Transverse colon (tissue), 4 donors: ENCODE measurements around the gene ZDHHC7. TPM values are rescaled to one million over a fixed set of nuclear protein-coding genes. Genes with fewer than 3 reads are reported as not detected.

Experiments
- DNase-seq: peaks from one replicate; pipeline ENCODE4 v3.0.0-alpha.2; 2019
- H3K27ac ChIP-seq, 4 donors: fragments of 200-600 bp; sonication (generic); 2 replicates each; pipeline ENCODE4 v1.5.1; 2016 to 2018; ENCODE audit warnings: inconsistent platforms in 4 of 4
- H3K27me3 ChIP-seq: fragments of 200-600 bp; sonication (generic); 2 replicates; pipeline ENCODE4 v1.5.1; 2017; ENCODE audit warnings: inconsistent platforms
- H3K36me3 ChIP-seq, 4 donors: fragments of 200-600 bp; sonication (generic); 2 replicates each; pipeline ENCODE4 v1.5.1; 2017 to 2019; ENCODE audit warnings: inconsistent platforms in 4 of 4
- H3K4me1 ChIP-seq, 4 donors: fragments of 200-600 bp; sonication (generic); 2 replicates each; pipeline ENCODE4 v1.5.1; 2017 to 2020; ENCODE audit warnings: inconsistent platforms in 4 of 4
- H3K4me3 ChIP-seq, 4 donors: fragments of 200-600 bp; sonication (generic); 1 replicate in 1 of 4; 2 replicates in 3 of 4; pipeline versions ENCODE4 v1.5.1 to v1.6.1; 2017 to 2019; ENCODE audit warnings: inconsistent platforms in 4 of 4
- H3K9me3 ChIP-seq, 2 donors: fragments of 200-600 bp; sonication (generic); 2 replicates each; pipeline ENCODE4 v1.5.1; 2017 to 2019; ENCODE audit warnings: inconsistent platforms in 2 of 2
- CTCF ChIP-seq, 5 experiments: fragments of 200-600 bp in 3 of 5; fragments of 450-650 bp in 2 of 5; sonication (generic) in 3 of 5; IDR thresholded peaks; 1 replicate in 2 of 5; 2 replicates in 3 of 5; pipeline ENCODE4 v1.5.1; 2016 to 2017; ENCODE audit warnings: antibody characterized with exemption in 5 of 5, inconsistent platforms in 3 of 5, mild to moderate bottlenecking in 2 of 5, moderate library complexity in 1 of 5
- EP300 ChIP-seq: sonication (generic); formaldehyde crosslinking; IDR thresholded peaks from one replicate; pipeline ENCODE4 v1.6.1; 2017; ENCODE audit warnings: antibody characterized with exemption, low read depth
- POLR2A ChIP-seq: fragments of 450-650 bp; IDR thresholded peaks from one replicate; pipeline ENCODE4 v1.6.1; 2016; ENCODE audit warnings: antibody characterized with exemption, mild to moderate bottlenecking, moderate library complexity
- POLR2AphosphoS5 ChIP-seq, 3 donors: sonication (generic); formaldehyde crosslinking; IDR thresholded peaks; one replicate each; pipeline ENCODE4 v1.6.1; 2016; ENCODE audit warnings: antibody characterized with exemption in 3 of 3
- WGBS, 2 donors: methylation state at CpG; one replicate each; pipeline ENCODE4 v1.1.5; 2018; ENCODE audit warnings: low coverage in 1 of 2; 5-methylcytosine and 5-hydroxymethylcytosine counted together
- in situ Hi-C, 4 donors: fragments of 200-750 bp; cut with MboI; loops; one replicate each; pipeline versions ENCODE4 v1.15.0 to v1.15.1; 2017; ENCODE audit warnings: low sequenced_read_pairs in 3 of 4, low pct_ligation_motif_present in 1 of 4, low pct_unique_long_range_greater_than_20kb in 1 of 4
- intact Hi-C: fragments of 100-400 bp; cut with DNase I; formaldehyde crosslinking; loops from one replicate; pipeline ENCODE4 v1.15.1; 2023; ENCODE audit warnings: low total_unique reads
- total RNA-seq, 4 donors: library from RNA; depleted of rRNA; stranded (reverse); fragments of >200 nt; gene quantifications; one replicate each; pipeline ENCODE4 v1.1.0, GENCODE V29; 2016

ZDHHC7 gene
- total RNA-seq, 4 donors from 2014 or later = 100 to 940 (median 120) TPM

DNA sequence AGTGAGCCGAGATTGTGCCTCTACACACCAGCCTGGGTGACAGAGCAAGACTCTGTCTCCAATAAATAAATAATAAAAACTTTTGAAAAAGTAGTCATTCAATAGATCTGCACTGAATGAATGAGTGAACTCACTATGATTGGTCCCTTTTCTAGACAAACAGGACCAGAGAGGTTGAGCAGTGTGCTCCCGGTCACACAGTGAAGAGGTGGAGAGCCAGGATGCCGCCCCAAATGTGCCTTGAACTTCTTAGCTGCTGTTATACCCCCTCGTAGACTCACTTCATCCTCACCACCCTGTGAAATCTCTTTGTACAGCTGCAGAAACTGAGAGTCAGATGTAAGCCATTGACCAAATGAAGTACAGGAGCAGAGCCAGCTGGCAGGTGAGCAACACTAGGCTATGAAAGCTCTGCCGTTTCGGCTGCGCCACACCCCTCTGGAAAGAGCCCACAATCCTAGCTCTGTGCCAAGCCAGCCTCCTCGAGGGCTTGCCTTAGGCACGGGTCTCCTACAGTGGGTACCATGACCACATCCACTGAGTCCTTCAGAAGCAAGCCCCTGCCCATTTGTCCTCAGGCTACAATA is 8.4 kb upstream of the ZDHHC7 start:
- no peak overlapping the region for H3K4me3 ChIP-seq
- H3K27me3 ChIP-seq = no peaks in the 10 kb centered on the region
- peaks cover 3 to 15% (median 14%) of the 10 kb centered on the region in 4 donors for H3K4me1 ChIP-seq
- in situ Hi-C loops = no loop called here
- peak; percentile 79 for DNase-seq
- intact Hi-C loops = no loop called here
- WGBS, 2 donors = 37% methylated on average over 9 of the region's 9 CpGs; no CpG with 5 or more reads in 1 of the 2 donors
- no peaks in the 10 kb centered on the region for H3K36me3 ChIP-seq
- TF ChIP-seq POLR2AphosphoS5 (IDR thresholded peaks at IDR 0.05) = no peak
- TF ChIP-seq EP300 = no peak
- TF ChIP-seq CTCF (IDR thresholded peaks at IDR 0.05) = no peak
- TF ChIP-seq POLR2A = no peak
- H3K9me3 ChIP-seq = no peaks in the 10 kb centered on the region
- H3K27ac ChIP-seq = peak overlapping the region in 3 of 4 donors; percentile 18 to 59 (median 23)

GRCh38 chr16:85018529-85019236 is 7.3 kb upstream of the ZDHHC7 start:
- Histone ChIP-seq H3K27me3 (no peaks in the 10 kb centered on the region), H3K36me3 (no peaks in the 10 kb centered on the region), H3K27ac (no peak overlapping the region), H3K4me3 (no peak overlapping the region), H3K9me3 (no peaks in the 10 kb centered on the region), H3K4me1 (peaks cover 3 to 26% (median 19%) of the 10 kb centered on the region in 4 donors)
- in situ Hi-C loops = no loop called here
- no peak for DNase-seq
- intact Hi-C loops = no loop called here
- TF ChIP-seq EP300 = no peak
- no peak for TF ChIP-seq CTCF (IDR thresholded peaks at IDR 0.05)
- no peak for TF ChIP-seq POLR2A
- no peak for TF ChIP-seq POLR2AphosphoS5 (IDR thresholded peaks at IDR 0.05)
- WGBS, 2 donors = 84 to 86% methylated on average over 14 to 19 of the region's 19 CpGs

DNA sequence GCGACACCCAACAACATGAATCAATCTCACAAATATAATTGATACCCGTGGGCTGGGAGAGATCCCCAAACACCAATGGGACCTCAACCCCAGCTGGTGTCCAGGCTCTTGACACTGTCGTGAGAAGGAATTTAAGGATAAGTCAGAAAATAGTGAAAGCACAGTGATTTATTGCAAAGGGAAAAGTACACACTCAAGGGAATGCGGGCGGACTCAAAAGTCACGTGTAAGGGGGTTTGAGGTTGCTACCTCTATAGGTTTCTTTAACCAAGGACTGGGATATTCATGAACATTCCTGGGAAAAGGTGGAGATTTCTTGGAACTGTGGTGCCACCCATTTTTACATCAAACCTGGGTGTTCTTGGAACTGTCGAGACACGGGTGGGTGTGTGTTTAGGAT is 6.3 kb upstream of the ZDHHC7 start:
- in situ Hi-C loops (no loop called here), intact Hi-C loops (no loop called here)
- Histone ChIP-seq H3K27me3 (no peaks in the 10 kb centered on the region), H3K9me3 (no peaks in the 10 kb centered on the region), H3K27ac (no peak overlapping the region), H3K4me3 (no peak overlapping the region), H3K4me1 (peaks cover 3 to 37% (median 24%) of the 10 kb centered on the region in 4 donors), H3K36me3 (no peaks in the 10 kb centered on the region)
- 74 to 86% methylated on average over 3 to 8 of the region's 8 CpGs for WGBS, 2 donors
- DNase-seq = no peak
- no peak for TF ChIP-seq POLR2AphosphoS5 (IDR thresholded peaks at IDR 0.05)
- no peak for TF ChIP-seq POLR2A
- no peak for TF ChIP-seq EP300
- TF ChIP-seq CTCF (IDR thresholded peaks at IDR 0.05) = no peak

DNA sequence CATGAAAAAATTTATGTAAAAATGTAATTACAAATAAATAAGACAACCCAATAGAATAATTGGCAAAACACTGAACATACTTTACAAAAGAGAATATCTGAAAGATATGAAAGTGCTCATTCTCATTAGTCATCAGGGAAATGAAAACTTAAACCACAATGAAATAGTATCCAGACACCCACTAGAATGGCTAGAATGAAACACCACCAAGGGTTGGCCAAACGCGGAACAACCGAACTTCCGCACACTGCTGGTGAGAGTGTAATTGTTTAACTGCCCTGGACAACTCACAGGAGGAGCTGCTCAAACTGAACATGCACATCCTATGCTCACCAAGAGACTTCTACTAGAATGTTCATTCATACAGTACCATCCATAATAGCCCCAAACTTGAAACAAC is 5.8 kb upstream of the ZDHHC7 start:
- no peaks in the 10 kb centered on the region for H3K9me3 ChIP-seq
- H3K4me1 ChIP-seq = peaks cover 3 to 41% (median 26%) of the 10 kb centered on the region in 4 donors
- H3K27ac ChIP-seq = no peak overlapping the region
- 67 to 70% methylated on average over 4 of the region's 4 CpGs for WGBS, 2 donors
- no peaks in the 10 kb centered on the region for H3K36me3 ChIP-seq
- DNase-seq = no peak
- in situ Hi-C loops = no loop called here
- TF ChIP-seq EP300 (no peak), POLR2AphosphoS5 (IDR thresholded peaks at IDR 0.05) (no peak), POLR2A (no peak), CTCF (IDR thresholded peaks at IDR 0.05) (no peak)
- no peaks in the 10 kb centered on the region for H3K27me3 ChIP-seq
- H3K4me3 ChIP-seq = no peak overlapping the region
- intact Hi-C loops = no loop called here
